Measurements from ENCODE around the gene UNC80.
"Not testable (repeated sequence)": the region's sequence is repeated elsewhere in the genome, so short reads cannot be mapped to it uniquely, and the experiment has no call there.

UNC80 gene

DNA sequence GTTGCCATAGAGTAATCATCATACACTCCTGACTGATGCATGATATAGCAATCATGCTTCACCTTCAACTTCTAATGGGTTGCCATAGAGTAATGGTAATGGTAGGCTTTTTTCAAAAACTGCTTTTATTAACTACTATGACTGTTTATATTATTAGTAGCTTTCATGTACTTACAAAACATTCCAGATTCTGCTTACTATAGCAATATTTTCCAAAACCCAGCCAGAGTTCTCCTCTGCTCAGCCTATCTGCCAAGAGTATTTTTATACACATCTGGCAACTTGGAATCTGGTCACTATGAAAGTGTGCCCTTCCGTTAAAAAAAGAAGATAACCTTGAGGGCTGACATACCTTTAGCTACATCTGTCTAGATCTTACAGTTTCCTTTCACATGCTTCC lies 5.0 kb upstream of the UNC80 start:
- Histone ChIP-seq H3K27ac (ENCODE audit: low read length) (no peak overlapping the region), H3K36me3 (ENCODE audit: control insufficient read depth in 1 of 2, insufficient read depth in 2 of 2, low read length in 2 of 2) (no peaks in the 10 kb centered on the region), H3K4me1 (ENCODE audit: control insufficient read depth in 1 of 2, insufficient read depth in 2 of 2, low read length in 2 of 2) (no peaks in the 10 kb centered on the region), H3K4me3 (ENCODE audit: low read depth in 1 of 2, low read length in 2 of 2) (no peak overlapping the region), H3K27me3 (ENCODE audit: low read depth, low read length) (no peaks in the 10 kb centered on the region), H3K9me3 (ENCODE audit: control insufficient read depth in 1 of 2, low read length in 2 of 2) (no peaks in the 10 kb centered on the region)

- Histone ChIP-seq H3K27me3 (ENCODE audit: low read depth, low read length) (no peaks in the 10 kb centered on the region), H3K4me3 (ENCODE audit: low read depth in 1 of 2, low read length in 2 of 2) (no peak overlapping the region), H3K36me3 (ENCODE audit: control insufficient read depth in 1 of 2, insufficient read depth in 2 of 2, low read length in 2 of 2) (no peaks in the 10 kb centered on the region), H3K27ac (ENCODE audit: low read length) (no peak overlapping the region), H3K4me1 (ENCODE audit: control insufficient read depth in 1 of 2, insufficient read depth in 2 of 2, low read length in 2 of 2) (no peaks in the 10 kb centered on the region), H3K9me3 (ENCODE audit: control insufficient read depth in 1 of 2, low read length in 2 of 2) (no peaks in the 10 kb centered on the region)
These were observed 4.3 kb upstream of the UNC80 start for GRCh38 chr2:209767316-209767715.

GRCh38 chr2:209768557-209768956 lies 3.1 kb upstream of the UNC80 start:
- Histone ChIP-seq H3K27me3 (ENCODE audit: low read depth, low read length) (no peaks in the 10 kb centered on the region), H3K9me3 (ENCODE audit: control insufficient read depth in 1 of 2, low read length in 2 of 2) (no peaks in the 10 kb centered on the region), H3K4me3 (ENCODE audit: low read depth in 1 of 2, low read length in 2 of 2) (no peak overlapping the region), H3K36me3 (ENCODE audit: control insufficient read depth in 1 of 2, insufficient read depth in 2 of 2, low read length in 2 of 2) (no peaks in the 10 kb centered on the region), H3K4me1 (ENCODE audit: control insufficient read depth in 1 of 2, insufficient read depth in 2 of 2, low read length in 2 of 2) (no peaks in the 10 kb centered on the region), H3K27ac (ENCODE audit: low read length) (no peak overlapping the region)

DNA sequence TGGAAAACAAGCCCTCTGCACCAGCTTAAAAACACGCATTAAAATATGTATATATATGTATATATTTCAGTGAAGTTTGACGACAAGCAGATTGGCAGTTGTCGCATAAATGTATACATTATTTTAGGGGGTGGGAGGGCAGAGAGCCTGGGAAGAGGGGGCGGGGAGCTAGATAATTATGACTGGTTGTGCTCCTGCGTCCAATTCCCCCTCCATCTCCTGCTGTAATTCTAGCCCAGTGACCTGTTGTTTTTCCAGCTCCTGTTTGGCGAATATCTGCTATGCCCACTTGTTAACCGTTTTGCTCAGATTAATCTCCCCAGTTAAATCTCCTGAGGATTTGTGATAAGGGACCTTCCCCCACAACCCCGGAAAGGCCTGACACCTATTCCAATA lies 656 bp downstream of the UNC80 start:
- Histone ChIP-seq H3K4me1 (ENCODE audit: control insufficient read depth in 1 of 2, insufficient read depth in 2 of 2, low read length in 2 of 2) (no peaks in the 10 kb centered on the region), H3K9me3 (ENCODE audit: control insufficient read depth in 1 of 2, low read length in 2 of 2) (no peaks in the 10 kb centered on the region), H3K27ac (ENCODE audit: low read length) (no peak overlapping the region), H3K36me3 (ENCODE audit: control insufficient read depth in 1 of 2, insufficient read depth in 2 of 2, low read length in 2 of 2) (no peaks in the 10 kb centered on the region), H3K27me3 (ENCODE audit: low read depth, low read length) (no peaks in the 10 kb centered on the region), H3K4me3 (ENCODE audit: low read depth in 1 of 2, low read length in 2 of 2) (no peak overlapping the region)

DNA sequence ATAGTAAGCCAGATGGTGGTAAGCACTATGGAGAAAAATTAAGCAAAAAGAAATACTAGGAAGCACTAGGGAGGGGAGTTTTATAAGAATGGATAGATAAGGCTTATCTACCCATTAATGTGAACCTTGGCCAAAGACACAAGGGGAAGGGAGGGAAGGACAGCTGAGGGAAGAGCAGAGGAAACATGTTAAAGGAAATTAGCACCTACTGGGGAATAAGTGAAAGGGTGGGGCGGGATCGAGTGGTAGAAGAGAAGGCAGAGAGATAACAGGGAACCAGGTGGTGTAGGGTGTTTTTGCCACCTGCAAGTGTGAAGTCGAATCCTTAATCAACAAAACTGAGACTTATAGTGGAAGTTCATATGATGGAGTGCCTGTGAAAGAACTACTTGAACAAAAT lies 1.7 kb downstream of the UNC80 start:
- H3K27ac ChIP-seq (ENCODE audit: low read length): no peak overlapping the region
- H3K27me3 ChIP-seq (ENCODE audit: low read depth, low read length): no peaks in the 10 kb centered on the region
- H3K36me3 ChIP-seq (ENCODE audit: control insufficient read depth in 1 of 2, insufficient read depth in 2 of 2, low read length in 2 of 2): no peaks in the 10 kb centered on the region
- no peaks in the 10 kb centered on the region for H3K9me3 ChIP-seq (ENCODE audit: control insufficient read depth in 1 of 2, low read length in 2 of 2)
- H3K4me1 ChIP-seq (ENCODE audit: control insufficient read depth in 1 of 2, insufficient read depth in 2 of 2, low read length in 2 of 2): no peaks in the 10 kb centered on the region
- no peak overlapping the region for H3K4me3 ChIP-seq (ENCODE audit: low read depth in 1 of 2, low read length in 2 of 2)

GRCh38 chr2:209787416-209787815 lies 15.8 kb downstream of the UNC80 start:
- no peak overlapping the region for H3K27ac ChIP-seq (ENCODE audit: low read length)
- peaks cover 0 to 3% of the 10 kb centered on the region in 2 donors for H3K9me3 ChIP-seq (ENCODE audit: control insufficient read depth in 1 of 2, low read length in 2 of 2)
- no peak overlapping the region for H3K4me3 ChIP-seq (ENCODE audit: low read depth in 1 of 2, low read length in 2 of 2)
- H3K36me3 ChIP-seq (ENCODE audit: control insufficient read depth in 1 of 2, insufficient read depth in 2 of 2, low read length in 2 of 2): no peaks in the 10 kb centered on the region
- no peaks in the 10 kb centered on the region for H3K4me1 ChIP-seq (ENCODE audit: control insufficient read depth in 1 of 2, insufficient read depth in 2 of 2, low read length in 2 of 2)
- H3K27me3 ChIP-seq (ENCODE audit: low read depth, low read length): no peaks in the 10 kb centered on the region

GRCh38 chr2:209788925-209789324 lies 17.3 kb downstream of the UNC80 start:
- Histone ChIP-seq H3K27me3 (ENCODE audit: low read depth, low read length) (no peaks in the 10 kb centered on the region), H3K4me3 (ENCODE audit: low read depth in 1 of 2, low read length in 2 of 2) (no peak overlapping the region), H3K36me3 (ENCODE audit: control insufficient read depth in 1 of 2, insufficient read depth in 2 of 2, low read length in 2 of 2) (no peaks in the 10 kb centered on the region), H3K27ac (ENCODE audit: low read length) (no peak overlapping the region), H3K4me1 (ENCODE audit: control insufficient read depth in 1 of 2, insufficient read depth in 2 of 2, low read length in 2 of 2) (no peaks in the 10 kb centered on the region), H3K9me3 (ENCODE audit: control insufficient read depth in 1 of 2, low read length in 2 of 2) (peaks cover 0 to 3% of the 10 kb centered on the region in 2 donors)

GRCh38 chr2:209790066-209790728 lies 18.6 kb downstream of the UNC80 start:
- Histone ChIP-seq H3K36me3 (ENCODE audit: control insufficient read depth in 1 of 2, insufficient read depth in 2 of 2, low read length in 2 of 2) (no peaks in the 10 kb centered on the region), H3K27ac (ENCODE audit: low read length) (no peak overlapping the region), H3K4me1 (ENCODE audit: control insufficient read depth in 1 of 2, insufficient read depth in 2 of 2, low read length in 2 of 2) (no peaks in the 10 kb centered on the region), H3K4me3 (ENCODE audit: low read depth in 1 of 2, low read length in 2 of 2) (peak overlapping the region; percentile 30 to 41), H3K9me3 (ENCODE audit: control insufficient read depth in 1 of 2, low read length in 2 of 2) (peaks cover 0 to 3% of the 10 kb centered on the region in 2 donors), H3K27me3 (ENCODE audit: low read depth, low read length) (no peaks in the 10 kb centered on the region)

DNA sequence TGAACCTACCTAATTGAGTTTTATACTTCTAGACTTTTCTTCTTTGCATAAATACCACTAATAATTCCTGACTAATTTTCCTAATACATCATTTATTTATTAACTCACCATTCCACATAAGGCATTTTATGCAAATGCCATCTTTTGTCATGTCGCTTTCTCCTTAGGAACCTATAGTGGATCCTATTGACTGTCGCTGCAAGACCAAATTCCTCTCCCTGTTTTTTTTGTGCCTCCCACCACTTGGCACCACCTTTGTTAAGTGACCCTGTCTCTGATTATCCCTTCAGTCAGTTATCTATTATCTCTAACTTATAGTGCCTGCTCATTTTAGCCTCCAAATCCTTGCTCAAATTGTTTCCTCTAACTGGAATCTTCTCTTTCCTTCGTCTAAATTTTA lies 19.5 kb downstream of the UNC80 start:
- H3K4me3 ChIP-seq (ENCODE audit: low read depth in 1 of 2, low read length in 2 of 2): no peak overlapping the region
- no peaks in the 10 kb centered on the region for H3K4me1 ChIP-seq (ENCODE audit: control insufficient read depth in 1 of 2, insufficient read depth in 2 of 2, low read length in 2 of 2)
- H3K9me3 ChIP-seq (ENCODE audit: control insufficient read depth in 1 of 2, low read length in 2 of 2): peaks cover 0 to 3% of the 10 kb centered on the region in 2 donors
- H3K27ac ChIP-seq (ENCODE audit: low read length): no peak overlapping the region
- no peaks in the 10 kb centered on the region for H3K27me3 ChIP-seq (ENCODE audit: low read depth, low read length)
- H3K36me3 ChIP-seq (ENCODE audit: control insufficient read depth in 1 of 2, insufficient read depth in 2 of 2, low read length in 2 of 2): no peaks in the 10 kb centered on the region

GRCh38 chr2:209795425-209795824 lies 23.8 kb downstream of the UNC80 start:
- not testable (repeated sequence) for H3K9me3 ChIP-seq (ENCODE audit: control insufficient read depth in 1 of 2, low read length in 2 of 2); H3K4me3 ChIP-seq (ENCODE audit: low read depth in 1 of 2, low read length in 2 of 2)

DNA sequence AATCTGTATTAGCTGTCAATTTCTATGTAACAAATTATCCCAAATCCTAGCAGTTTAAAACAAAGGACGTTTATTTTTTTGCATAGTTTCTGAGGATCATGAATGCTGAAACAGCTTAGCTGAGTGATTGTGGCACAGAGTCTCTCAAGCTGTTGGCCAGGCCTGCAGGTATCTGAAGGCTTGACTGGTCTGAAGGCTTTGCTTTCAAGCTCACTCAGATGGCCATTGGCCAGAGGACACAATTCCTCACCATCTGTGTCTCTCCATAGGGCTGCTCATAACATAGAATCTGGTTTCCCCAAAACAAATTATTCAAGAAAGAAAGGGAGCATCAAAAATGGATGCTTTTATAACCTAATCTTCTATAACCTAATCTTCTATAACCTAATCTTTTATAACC lies 33.7 kb downstream of the UNC80 start:
- Histone ChIP-seq H3K4me3 (ENCODE audit: low read depth in 1 of 2, low read length in 2 of 2) (no peak overlapping the region), H3K36me3 (ENCODE audit: control insufficient read depth in 1 of 2, insufficient read depth in 2 of 2, low read length in 2 of 2) (no peaks in the 10 kb centered on the region), H3K27ac (ENCODE audit: low read length) (no peak overlapping the region), H3K9me3 (ENCODE audit: control insufficient read depth in 1 of 2, low read length in 2 of 2) (peaks cover 0 to 2% of the 10 kb centered on the region in 2 donors), H3K27me3 (ENCODE audit: low read depth, low read length) (no peaks in the 10 kb centered on the region), H3K4me1 (ENCODE audit: control insufficient read depth in 1 of 2, insufficient read depth in 2 of 2, low read length in 2 of 2) (no peaks in the 10 kb centered on the region)

More at GRCh38 chr2:209795425-209795824, 23.8 kb downstream of the UNC80 start:
- not testable (repeated sequence) for H3K4me1 ChIP-seq (ENCODE audit: control insufficient read depth in 1 of 2, insufficient read depth in 2 of 2, low read length in 2 of 2); H3K36me3 ChIP-seq (ENCODE audit: control insufficient read depth in 1 of 2, insufficient read depth in 2 of 2, low read length in 2 of 2); H3K27ac ChIP-seq (ENCODE audit: low read length); H3K27me3 ChIP-seq (ENCODE audit: low read depth, low read length)

DNA sequence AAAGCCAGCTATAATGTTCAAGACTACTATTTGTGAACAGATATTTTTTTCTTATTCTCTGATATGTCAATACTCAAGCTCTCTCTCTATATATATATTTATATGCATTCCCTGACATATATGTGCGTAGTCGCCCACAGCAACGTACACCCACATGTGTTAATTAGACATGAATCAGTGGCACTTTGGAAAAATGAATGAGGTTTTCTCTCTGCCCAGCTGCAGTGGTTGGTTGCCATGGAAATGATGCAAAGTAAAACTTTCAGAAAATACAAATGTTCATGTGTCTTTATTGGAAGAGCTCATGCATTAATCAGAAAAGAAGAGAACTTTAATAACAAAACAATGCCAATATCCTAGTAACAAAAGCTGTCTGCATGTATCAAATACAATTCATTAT lies 34.7 kb downstream of the UNC80 start:
- no peak overlapping the region for H3K4me3 ChIP-seq (ENCODE audit: low read depth in 1 of 2, low read length in 2 of 2)
- H3K27me3 ChIP-seq (ENCODE audit: low read depth, low read length): no peaks in the 10 kb centered on the region
- H3K4me1 ChIP-seq (ENCODE audit: control insufficient read depth in 1 of 2, insufficient read depth in 2 of 2, low read length in 2 of 2): no peaks in the 10 kb centered on the region
- no peak overlapping the region for H3K27ac ChIP-seq (ENCODE audit: low read length)
- H3K9me3 ChIP-seq (ENCODE audit: control insufficient read depth in 1 of 2, low read length in 2 of 2): peaks cover 0 to 2% of the 10 kb centered on the region in 2 donors
- H3K36me3 ChIP-seq (ENCODE audit: control insufficient read depth in 1 of 2, insufficient read depth in 2 of 2, low read length in 2 of 2): no peaks in the 10 kb centered on the region
